Measurements from ENCODE around the gene NAT8L.

GRCh38 chr4:2061186-2062131, 2.3 kb downstream of the NAT8L start:
- TF ChIP-seq CTCF (IDR thresholded peaks at IDR 0.05) = no peak
- no peak for TF ChIP-seq POLR2AphosphoS5 (IDR thresholded peaks at IDR 0.05)
- no peak for TF ChIP-seq POLR2A (IDR thresholded peaks at IDR 0.05)

Data from breast epithelium (tissue), 3 donors.